GM12878 (cell line): ENCODE measurements around the gene NALF2. TPM values are rescaled to one million over a fixed set of nuclear protein-coding genes. Genes with fewer than 3 reads are reported as not detected.

Source experiments
- ATAC-seq: fragments of 200-7000 bp; cut with Tn5 transposase; 3 replicates; pipeline ENCODE4 v1.9.1; 2020; ENCODE audit warnings: mild to moderate bottlenecking, moderate library complexity
- Bru-seq: library from RNA; stranded (reverse); fragments of 400-500 nt; gene quantifications from one replicate; lab custom pipeline; 2021; lab: Mats Ljungman, UMichigan
- BruChase-seq, 2 experiments: library from RNA; stranded (reverse); fragments of 400-500 nt; gene quantifications; one replicate each; lab custom pipeline; 2021; lab: Mats Ljungman, UMichigan
- BruUV-seq: library from RNA; stranded (reverse); fragments of 400-500 nt; replicated peaks from 2 replicates; lab custom pipeline; 2021; lab: Mats Ljungman, UMichigan
- CTCF ChIA-PET: fragments of 300-600 bp; sonication (Branson Sonifier 250); formaldehyde crosslinking; extraction: SDS; loops from one replicate; lab custom pipeline; 2021; ENCODE audit warnings: inconsistent platforms; lab: Yijun Ruan, JAX
- POLR2A ChIA-PET: fragments of 350-600 bp; formaldehyde crosslinking; extraction: SDS; loops from one replicate; lab custom pipeline; 2021; ENCODE audit warnings: inconsistent platforms; lab: Charles Lee
- RAD21 ChIA-PET: fragments of 300-600 bp; sonication (Branson Sonifier 250); formaldehyde crosslinking; loops from one replicate; lab custom pipeline; 2023; ENCODE audit warnings: antibody characterized with exemption; ENCODE audit not compliant: unreplicated experiment; lab: Charles Lee
- SMC1A ChIA-PET: fragments of 300-600 bp; sonication (Branson Sonifier 250); formaldehyde crosslinking; loops from one replicate; lab custom pipeline; 2023; ENCODE audit not compliant: unreplicated experiment, uncharacterized antibody; lab: Charles Lee
- DNase-seq: peaks from one replicate; pipeline ENCODE4 v3.0.0-alpha.2; 2011; ENCODE audit warnings: low read depth, low spot score
- FAIRE-seq: peaks from 3 replicates; lab custom pipeline; 2011; peaks lifted over from hg19 to GRCh38; lab: Jason Lieb, UNC
- H2AFZ ChIP-seq: 2 replicates; pipeline ENCODE4 v1.6.0; 2011; ENCODE audit warnings: low read depth, low read length, control low read depth; ENCODE audit not compliant: control insufficient read depth
- H3K27ac ChIP-seq: 2 replicates; pipeline ENCODE4 v1.5.1; 2011; ENCODE audit warnings: control low read depth; ENCODE audit not compliant: control insufficient read depth, insufficient read depth
- H3K27me3 ChIP-seq, 2 experiments: replicated peaks in 1 of 2; 2 replicates each; pipeline versions ENCODE4 v1.6.0 to v1.6.1; 2011; ENCODE audit warnings: low read length in 1 of 2; ENCODE audit not compliant: control insufficient read depth in 2 of 2, insufficient read depth in 2 of 2
- H3K36me3 ChIP-seq, 2 experiments: 2 replicates each; pipeline ENCODE4 v1.5.1; 2011; ENCODE audit warnings: low read length in 1 of 2; ENCODE audit not compliant: control insufficient read depth in 2 of 2, insufficient read depth in 2 of 2
- H3K4me1 ChIP-seq: 2 replicates; pipeline ENCODE4 v1.6.1; 2011; ENCODE audit warnings: mild to moderate bottlenecking, low read length, moderate library complexity, mixed read lengths; ENCODE audit not compliant: control insufficient read depth, insufficient read depth
- H3K4me2 ChIP-seq: 2 replicates; pipeline ENCODE4 v1.6.0; 2011; ENCODE audit warnings: control low read depth; ENCODE audit not compliant: control insufficient read depth, insufficient read depth
- H3K4me3 ChIP-seq: fragments of 200-600 bp; sonication (generic); 2 replicates; pipeline ENCODE4 v1.5.1; 2016
- H3K79me2 ChIP-seq: 2 replicates; pipeline ENCODE4 v1.6.0; 2011; ENCODE audit warnings: low read length; ENCODE audit not compliant: control insufficient read depth, insufficient read depth
- H3K9ac ChIP-seq: 2 replicates; pipeline ENCODE4 v1.8.0; 2011; ENCODE audit warnings: low read length, control low read depth, mixed read lengths; ENCODE audit not compliant: control insufficient read depth, insufficient read depth
- H3K9me3 ChIP-seq: replicated peaks from 3 replicates; pipeline ENCODE4 v1.5.1; 2011; ENCODE audit warnings: mild to moderate bottlenecking, low read length; ENCODE audit not compliant: control insufficient read depth, insufficient read depth
- H4K20me1 ChIP-seq: 2 replicates; pipeline ENCODE4 v1.6.0; 2011; ENCODE audit not compliant: control insufficient read depth, insufficient read depth
- POU2F2 ChIP-seq: IDR thresholded peaks from 3 replicates; pipeline ENCODE4 v1.6.1; 2011; ENCODE audit warnings: low read depth, mild to moderate bottlenecking, low read length, borderline replicate concordance
- REST ChIP-seq: IDR thresholded peaks from 2 replicates; pipeline ENCODE4 v1.6.1; 2012; ENCODE audit warnings: mild to moderate bottlenecking, low read depth, low read length
- ZNF384 ChIP-seq: IDR thresholded peaks from 2 replicates; pipeline ENCODE4 v1.6.1; 2012; ENCODE audit warnings: low read depth, mild to moderate bottlenecking, low read length, improper control_type of control experiment, borderline replicate concordance
- WGBS: methylation state at CpG from one replicate; pipeline ENCODE4 v1.1.6; 2016; ENCODE audit warnings: low lambda C conversion rate; ENCODE audit not compliant: insufficient replicate concordance, insufficient coverage; ENCODE audit errors: missing lambda C conversion rate; 5-methylcytosine and 5-hydroxymethylcytosine counted together
- in situ Hi-C: fragments of 300-500 bp; cut with MboI; formaldehyde crosslinking; loops from 9 replicates; pipeline ENCODE4 v1.14.3; 2018; ENCODE audit warnings: mixed read lengths
- intact Hi-C: fragments of 100-400 bp; cut with micrococcal nuclease; formaldehyde crosslinking; loops from one replicate; pipeline ENCODE4 v1.14.2; 2022; ENCODE audit not compliant: unreplicated experiment
- long read RNA-seq, 2 experiments: library from polyadenylated mRNA; unstranded; transcript quantifications; one replicate each; pipeline ENCODE4 v2.0.0, GENCODE V29; 2019 to 2020
- polyA minus RNA-seq, 3 experiments: library from RNA; depleted of rRNA, polyadenylated mRNA; stranded (reverse); fragments of >200 nt; gene quantifications; 2 replicates each; pipeline ENCODE4 v1.2.3, GENCODE V29; 2011
- polyA plus RNA-seq, 11 experiments: library from polyadenylated mRNA; depleted of rRNA in 4 of 11; unstranded in 6 of 11; stranded (reverse) in 5 of 11; fragments of >200 nt; fragmentation: Nextera tagmentation in 4 of 11; fragmentation: Illumina TruSeq in 1 of 11; extraction: Ambion mirVana in 4 of 11; extraction: Trizol in 1 of 11; gene quantifications; 1 replicate in 1 of 11; 2 replicates in 10 of 11; pipeline versions ENCODE4 v1.2.1 to v1.2.3, GENCODE V29; 2011 to 2016; ENCODE audit warnings: inconsistent platforms in 2 of 11, missing spikeins in 2 of 11, low read depth in 1 of 11
- total RNA-seq, 4 experiments: library from RNA; depleted of rRNA in 3 of 4; stranded (reverse); fragments of >200 nt in 3 of 4; fragmentation: Illumina TruSeq in 1 of 4; extraction: Trizol in 1 of 4; gene quantifications; 2 replicates each; pipeline versions ENCODE4 v1.2.1 to v1.2.3, GENCODE V29; 2013 to 2021

NALF2 gene
- total RNA-seq (2013; cell fraction: nucleolus; rRNA removed), result not detected in 2 replicates
- total RNA-seq (2014; rRNA removed), result not detected in 2 replicates
- total RNA-seq (2014; rRNA removed; fragmentation: Illumina TruSeq; extraction: Trizol), result not detected in 2 replicates
- total RNA-seq (2021), result not detected in 2 replicates
- not detected for polyA plus RNA-seq (2011; ENCODE audit: low read depth)
- polyA plus RNA-seq (2011; rRNA removed), result not detected in 2 replicates
- polyA plus RNA-seq (2011; cell fraction: cytosol; rRNA removed), result not detected in 2 replicates
- not detected in 2 replicates for polyA plus RNA-seq (2011; cell fraction: nucleus; rRNA removed)
- not detected in 2 replicates for polyA plus RNA-seq (2012)
- polyA plus RNA-seq (2014; fragmentation: Illumina TruSeq; extraction: Trizol), result not detected in 2 replicates
- polyA plus RNA-seq (2014; fragmentation: Nextera tagmentation; extraction: Ambion mirVana), result not detected
- polyA plus RNA-seq (2014; rRNA removed), result not detected in 2 replicates
- not detected for polyA plus RNA-seq (2016; fragmentation: Nextera tagmentation; extraction: Ambion mirVana)
- polyA minus RNA-seq (2011; rRNA and poly(A)+ RNA removed), result not detected in 2 replicates
- polyA minus RNA-seq (2011; cell fraction: cytosol; rRNA and poly(A)+ RNA removed), result not detected in 2 replicates
- not detected in 2 replicates for polyA minus RNA-seq (2011; cell fraction: nucleus; rRNA and poly(A)+ RNA removed)
- percentile 3 among the genes with signal in this experiment for Bru-seq, nascent RNA
- BruChase-seq, experiment 1, labeled RNA remaining after a 6-hour chase, result percentile 7 among the genes with signal in this experiment
- not detected for BruChase-seq, experiment 2, labeled RNA remaining after a 2-hour chase
- long read RNA-seq, experiment 1, result 0 reads
- long read RNA-seq, experiment 2, result 0 reads

GRCh38 chrX:69503782-69504625 lies at the start of gene NALF2:
TSS of gene NALF2 (plus strand) at chrX:69504326. CDS start at chrX:69505283, 957 bp downstream.
- CTCF ChIA-PET, result no interaction called here
- ATAC-seq, result 0 out of 3 replicates have a peak, but pooled peaks have one; percentile 28

More at GRCh38 chrX:69503782-69504625, at the start of gene NALF2:
- H2AFZ ChIP-seq, result no peak within 1 kb of the TSS
- H3K4me2 ChIP-seq, result peak within 1 kb of the TSS; percentile 11; the same call in 1 of the 2 replicates
- ChIA-PET POLR2A (no interaction called here), SMC1A (no interaction called here), RAD21 (no interaction called here)
- WGBS, result 51% methylated on average over 46 of the region's 66 CpGs
- intact Hi-C loops, result no loop called here
- TF ChIP-seq ZNF384 (no peak), POU2F2 (no peak), REST (peak; percentile 75)
- in situ Hi-C loops, result no loop called here
- H3K9ac ChIP-seq, result no peak within 1 kb of the TSS
- no TSS peak for BruUV-seq
- no peak within 1 kb of the TSS for H3K4me3 ChIP-seq
- no peaks in the 10 kb centered on the region for H4K20me1 ChIP-seq
- H3K27me3 ChIP-seq, result no peaks in the 10 kb centered on the region
- no peak within 1 kb of the TSS for H3K27ac ChIP-seq
- H3K9me3 ChIP-seq, result no peaks in the 10 kb centered on the region; the same call in 2 of the 3 replicates
- no peaks in the 10 kb centered on the region for H3K36me3 ChIP-seq
- H3K79me2 ChIP-seq, result no peaks in the 10 kb centered on the region
- FAIRE-seq (no peak), DNase-seq (no peak)
- H3K4me1 ChIP-seq, result no peaks in the 10 kb centered on the region
